A549 (cell line): ENCODE measurements around the gene SACM1L. TPM values are rescaled to one million over a fixed set of nuclear protein-coding genes. Genes with fewer than 3 reads are reported as not detected.
A peak's percentile ranks its signal among the peaks of the same experiment; 100 is the strongest.

ENCODE experiments used
- CBX8 ChIP-seq: fragments of 200-600 bp; sonication (generic); IDR thresholded peaks from 2 replicates; pipeline ENCODE4 v1.6.1; 2016
- CEBPB ChIP-seq, 2 experiments: fragments of >200 bp in 1 of 2; sonication (Bioruptor Twin) in 1 of 2; formaldehyde crosslinking in 1 of 2; IDR thresholded peaks; 2 replicates each; pipeline ENCODE4 v1.6.1; 2012 to 2016
- CHD2 ChIP-seq: fragments of 150-350 bp; IDR thresholded peaks from 2 replicates; pipeline ENCODE4 v1.6.1; 2014; ENCODE audit warnings: low read length; ENCODE audit not compliant: partially characterized antibody
- CHD4 ChIP-seq: fragments of 200-600 bp; sonication (generic); IDR thresholded peaks from 2 replicates; pipeline ENCODE4 v1.6.1; 2016; ENCODE audit warnings: antibody characterized with exemption, mild to moderate bottlenecking, borderline replicate concordance
- CTCF ChIP-seq: fragments of >200 bp; sonication (Bioruptor Twin); formaldehyde crosslinking; IDR thresholded peaks from 3 replicates; pipeline ENCODE4 v1.5.1; 2016
- EHMT2 ChIP-seq: fragments of 200-600 bp; sonication (generic); IDR thresholded peaks from 2 replicates; pipeline ENCODE4 v1.6.1; 2016; ENCODE audit warnings: antibody characterized with exemption, low read depth, mild to moderate bottlenecking, moderate library complexity
- ELK1 ChIP-seq: fragments of 150-350 bp; IDR thresholded peaks from 2 replicates; pipeline ENCODE4 v1.6.1; 2014; ENCODE audit warnings: low read depth, mild to moderate bottlenecking, low read length
- EP300 ChIP-seq, 2 experiments: fragments of >200 bp; sonication (Bioruptor Twin); formaldehyde crosslinking; IDR thresholded peaks; 2 replicates in 1 of 2; 3 replicates in 1 of 2; pipeline ENCODE4 v1.6.1; 2016 to 2017
- ESRRA ChIP-seq: fragments of 150-350 bp; IDR thresholded peaks from 2 replicates; pipeline ENCODE4 v1.6.1; 2014; ENCODE audit warnings: mild to moderate bottlenecking, low read length, borderline replicate concordance
- FOXS1 ChIP-seq: fragments of 250-450 bp; sonication (Bioruptor Pico); IDR thresholded peaks from 2 replicates; pipeline ENCODE4 v1.5.0; 2020; ENCODE audit warnings: mild to moderate bottlenecking, moderate library complexity
- HDAC2 ChIP-seq: fragments of 200-600 bp; sonication (generic); IDR thresholded peaks from 2 replicates; pipeline ENCODE4 v1.6.1; 2016
- HOXB13 ChIP-seq: fragments of 250-450 bp; sonication (Bioruptor Pico); IDR thresholded peaks from 2 replicates; pipeline ENCODE4 v1.5.0; 2020; ENCODE audit warnings: low read depth, mild to moderate bottlenecking, moderate library complexity
- JUN ChIP-seq, 2 experiments: fragments of >200 bp; sonication (Bioruptor Twin); formaldehyde crosslinking; IDR thresholded peaks; 2 replicates in 1 of 2; 3 replicates in 1 of 2; pipeline ENCODE4 v1.6.1; 2016 to 2017
- NPAS2 ChIP-seq: fragments of 250-450 bp; sonication (Bioruptor Pico); IDR thresholded peaks from 2 replicates; pipeline ENCODE4 v1.8.0; 2022; ENCODE audit warnings: mild to moderate bottlenecking, moderate library complexity, borderline replicate concordance
- PBX3 ChIP-seq: IDR thresholded peaks from 2 replicates; pipeline ENCODE4 v1.6.1; 2012
- PHF8 ChIP-seq: fragments of 200-600 bp; sonication (generic); IDR thresholded peaks from 2 replicates; pipeline ENCODE4 v1.6.1; 2016; ENCODE audit warnings: low read depth, mild to moderate bottlenecking, antibody characterized with exemption, moderate library complexity, borderline replicate concordance
- POLR2A ChIP-seq: IDR thresholded peaks from 2 replicates; pipeline ENCODE4 v1.6.1; 2012; ENCODE audit warnings: mild to moderate bottlenecking, low read length
- REST ChIP-seq: fragments of 200-600 bp; sonication (generic); IDR thresholded peaks from 2 replicates; pipeline ENCODE4 v1.6.1; 2016; ENCODE audit warnings: antibody characterized with exemption, mild to moderate bottlenecking, moderate library complexity
- SMC3 ChIP-seq: fragments of >200 bp; sonication (Bioruptor Twin); formaldehyde crosslinking; IDR thresholded peaks from 3 replicates; pipeline ENCODE4 v1.6.1; 2018; ENCODE audit warnings: inconsistent platforms
- ZC3H11A ChIP-seq: fragments of 450-650 bp; IDR thresholded peaks from 2 replicates; pipeline ENCODE4 v1.6.1; 2014; ENCODE audit warnings: antibody characterized with exemption, mild to moderate bottlenecking
- ZFP36 ChIP-seq: fragments of 450-650 bp; IDR thresholded peaks from 2 replicates; pipeline ENCODE4 v1.6.1; 2014; ENCODE audit warnings: borderline replicate concordance; ENCODE audit not compliant: partially characterized antibody
- ZNF302 ChIP-seq: fragments of 250-450 bp; sonication (Bioruptor Pico); IDR thresholded peaks from 2 replicates; pipeline ENCODE4 v1.9.0; 2021; ENCODE audit warnings: inconsistent platforms, mild to moderate bottlenecking, moderate library complexity
- polyA plus RNA-seq, 4 experiments: library from polyadenylated mRNA; depleted of rRNA in 3 of 4; stranded (reverse); fragments of >200 nt; fragmentation: RNase III in 1 of 4; extraction: RNeasy Plus Mini Kit Qiagen cat#74134 plus additional on column Dnase treatment in 1 of 4; gene quantifications; 2 replicates in 3 of 4; 3 replicates in 1 of 4; pipeline ENCODE4 v1.2.3, GENCODE V29; 2011 to 2017
- TF ChIP-seq, protein P1 (sequence below): fragments of >200 bp; sonication (Bioruptor Twin); formaldehyde crosslinking; IDR thresholded peaks from 3 replicates; pipeline ENCODE4 v1.6.1; 2016

The SACM1L gene
- polyA plus RNA-seq, 2 of the 4 experiments (the other 2 are of a cell fraction), result 21.1 to 27.8 TPM

DNA sequence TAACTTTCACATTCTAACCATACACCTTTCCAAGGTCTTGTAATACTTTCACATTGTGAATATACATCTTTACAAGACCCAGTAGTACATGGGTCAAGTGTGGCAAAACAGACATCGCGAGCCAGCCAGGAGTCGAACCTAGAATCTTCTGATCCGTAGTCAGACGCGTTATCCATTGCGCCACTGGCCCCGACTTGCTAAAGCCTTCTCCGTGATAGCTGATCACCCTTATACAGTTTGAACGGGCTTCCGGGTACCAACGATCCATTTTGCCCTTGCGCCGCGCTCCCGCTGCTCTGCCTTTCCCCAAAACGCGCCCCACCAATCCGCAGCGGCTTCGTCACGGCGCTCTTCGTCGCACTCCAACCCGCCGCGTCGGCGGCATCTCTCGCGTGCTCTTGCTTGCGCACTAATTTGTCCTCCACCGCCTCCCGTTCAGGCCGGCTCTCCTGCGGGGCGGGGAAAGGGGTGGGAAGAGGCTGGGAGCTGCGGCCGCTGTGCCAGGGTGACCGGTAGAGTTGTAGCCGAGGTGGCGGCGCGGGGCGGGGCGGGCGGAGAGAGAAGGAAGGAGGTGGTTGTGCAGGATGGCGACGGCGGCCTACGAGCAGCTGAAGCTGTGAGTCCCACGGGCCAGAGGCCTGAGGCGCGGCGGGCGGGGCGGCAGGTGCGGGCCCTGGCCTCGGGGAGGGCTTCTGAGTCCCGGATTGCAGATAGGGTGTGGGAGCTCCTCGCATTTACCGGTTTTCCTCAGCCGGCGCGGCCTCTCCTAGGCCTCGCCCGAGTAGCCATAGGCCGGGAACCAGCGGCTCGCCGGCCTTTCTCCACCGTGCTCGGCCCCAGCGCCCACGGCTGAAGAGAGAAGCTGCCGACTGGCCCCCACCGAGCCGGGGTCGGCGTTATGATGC, at the start of gene SACM1L (continued):
- TF ChIP-seq CHD4, result no peak
- no peak for TF ChIP-seq HOXB13 (CRISPR knock-in tag)
- peak; percentile 62 for TF ChIP-seq CHD2
- TF ChIP-seq ZC3H11A, result no peak
- TF ChIP-seq EP300 (IDR thresholded peaks at IDR 0.05), result no peak
- no peak for TF ChIP-seq ELK1
- TF ChIP-seq POLR2A, result peak; percentile 79
- TF ChIP-seq CTCF, result no peak
- TF ChIP-seq CBX8, result no peak
- no peak for TF ChIP-seq ESRRA
- no peak for TF ChIP-seq ZFP36
- no peak for TF ChIP-seq FOXS1 (CRISPR knock-in tag)
- TF ChIP-seq, protein P1, sequence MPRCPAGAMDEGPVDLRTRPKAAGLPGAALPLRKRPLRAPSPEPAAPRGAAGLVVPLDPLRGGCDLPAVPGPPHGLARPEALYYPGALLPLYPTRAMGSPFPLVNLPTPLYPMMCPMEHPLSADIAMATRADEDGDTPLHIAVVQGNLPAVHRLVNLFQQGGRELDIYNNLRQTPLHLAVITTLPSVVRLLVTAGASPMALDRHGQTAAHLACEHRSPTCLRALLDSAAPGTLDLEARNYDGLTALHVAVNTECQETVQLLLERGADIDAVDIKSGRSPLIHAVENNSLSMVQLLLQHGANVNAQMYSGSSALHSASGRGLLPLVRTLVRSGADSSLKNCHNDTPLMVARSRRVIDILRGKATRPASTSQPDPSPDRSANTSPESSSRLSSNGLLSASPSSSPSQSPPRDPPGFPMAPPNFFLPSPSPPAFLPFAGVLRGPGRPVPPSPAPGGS, result no peak
- peak; percentile 40 to 58; a peak in 3 of 4 replicates for TF ChIP-seq CEBPB (IDR thresholded peaks at IDR 0.05)
- TF ChIP-seq HDAC2, result no peak
- no peak for TF ChIP-seq ZNF302
- TF ChIP-seq EHMT2, result no peak
- peak; percentile 35 to 75; a peak in 2 of 5 replicates for TF ChIP-seq JUN (IDR thresholded peaks at IDR 0.05)
- no peak for TF ChIP-seq REST
- no peak for TF ChIP-seq NPAS2 (CRISPR knock-in tag)
- no peak for TF ChIP-seq PBX3
- TF ChIP-seq SMC3, result no peak
- TF ChIP-seq PHF8, result peak; percentile 79
